Ovary (tissue), 9 donors: Measurements from ENCODE around the gene GAS6. TPM values are rescaled to one million over a fixed set of nuclear protein-coding genes. Genes with fewer than 3 reads are reported as not detected.

Experiments
- DNase-seq, 5 donors: peaks; one replicate each; pipeline ENCODE4 v3.0.0-alpha.2; 2019 to 2020
- H3K27ac ChIP-seq, 2 donors: fragments of 200-600 bp; one replicate each; pipeline versions ENCODE4 v1.5.1 to v1.8.0; 2019 to 2022
- H3K27me3 ChIP-seq: fragments of 200-600 bp; one replicate; pipeline ENCODE4 v1.8.0; 2022
- H3K36me3 ChIP-seq: fragments of 200-600 bp; sonication (generic); one replicate; pipeline ENCODE4 v1.5.1; 2019
- H3K4me1 ChIP-seq: one replicate; pipeline ENCODE4 v1.8.1; 2013; ENCODE audit warnings: mild to moderate bottlenecking, moderate library complexity; ENCODE audit not compliant: insufficient read depth
- H3K4me3 ChIP-seq: fragments of 200-600 bp; sonication (generic); one replicate; pipeline ENCODE4 v1.5.1; 2017
- H3K9me3 ChIP-seq, 2 donors: fragments of 200-600 bp in 1 of 2; sonication (generic) in 1 of 2; one replicate each; pipeline versions ENCODE4 v1.5.1 to v1.8.1; 2013 to 2019; ENCODE audit warnings: mild to moderate bottlenecking in 1 of 2, moderate library complexity in 1 of 2
- EP300 ChIP-seq: sonication (generic); formaldehyde crosslinking; IDR thresholded peaks from one replicate; pipeline ENCODE4 v1.6.1; 2017; ENCODE audit warnings: antibody characterized with exemption
- POLR2A ChIP-seq: fragments of 450-650 bp; IDR thresholded peaks from one replicate; pipeline ENCODE4 v1.6.1; 2017; ENCODE audit warnings: antibody characterized with exemption, mild to moderate bottlenecking, moderate library complexity
- WGBS, 3 donors: extraction: QIAGEN DNeasy Blood & Tissue Kit in 1 of 3; methylation state at CpG; one replicate each; pipeline versions ENCODE4 v1.1.5 to v1.1.7; 2013 to 2017; 5-methylcytosine and 5-hydroxymethylcytosine counted together
- intact Hi-C, 4 donors: fragments of 100-400 bp; cut with DNase I; formaldehyde crosslinking; loops; one replicate each; pipeline versions ENCODE4 v1.11.0 to v1.15.1; 2022 to 2023
- polyA plus RNA-seq, 2 donors: library from polyadenylated mRNA; stranded (reverse); fragments of 200-250 nt in 1 of 2; fragments of 350-450 nt in 1 of 2; fragmentation: Illumina TruSeq in 1 of 2; extraction: RNeasy Lipid Tissue Mini Kit (QIAGEN cat#74804) in 1 of 2; gene quantifications; one replicate each; pipeline ENCODE4 v1.2.3, GENCODE V29; 2013 to 2014
- total RNA-seq, 7 donors: library from RNA; depleted of rRNA in 2 of 7; stranded (reverse); fragments of >200 nt in 2 of 7; fragmentation: NEBNext Ultra II Directional in 3 of 7; extraction: Animal tissue kit (Norgen Biotek cat#: 25700) in 3 of 7; gene quantifications; one replicate each; pipeline versions ENCODE4 v1.1.0 to v1.2.4, GENCODE V29; 2016 to 2023
- TF ChIP-seq, protein P1 (sequence below), 3 donors: fragments of 450-650 bp in 2 of 3; fragments of 200-600 bp in 1 of 3; IDR thresholded peaks; one replicate each; pipeline versions ENCODE4 v1.5.1 to v1.8.0; 2016 to 2022; ENCODE audit warnings: antibody characterized with exemption in 3 of 3, mild to moderate bottlenecking in 1 of 3
- donor health status: DM: no; HTN: no; CAD: no; lungs with moderate emphysema.
- donor health status: DM: no; HTN: no; CAD: no.
- donor health status: Bipolar disorder and iron deficiency.
- donor health status: DM: yes; HTN: yes; CAD: no.
- donor health status: DM: no; HTN: no; CAD: no.
- donor health status: DM: yes; HTN: yes; CAD: no.

GAS6 gene
- total and polyA plus RNA-seq, 9 donors: 44.9 to 336 (median 143) TPM

- H3K9me3 ChIP-seq: no peaks in the 10 kb centered on the region
- no peaks in the 10 kb centered on the region for H3K27me3 ChIP-seq
- H3K4me1 ChIP-seq: peaks cover 2% of the 10 kb centered on the region
- 45 to 75% (median 63%) methylated on average over 23 to 25 of the region's 25 CpGs for WGBS, 3 donors
- no peak overlapping the region for H3K4me3 ChIP-seq
- H3K27ac ChIP-seq: no peak overlapping the region
- intact Hi-C loops: no loop called here
- TF ChIP-seq, protein P1, sequence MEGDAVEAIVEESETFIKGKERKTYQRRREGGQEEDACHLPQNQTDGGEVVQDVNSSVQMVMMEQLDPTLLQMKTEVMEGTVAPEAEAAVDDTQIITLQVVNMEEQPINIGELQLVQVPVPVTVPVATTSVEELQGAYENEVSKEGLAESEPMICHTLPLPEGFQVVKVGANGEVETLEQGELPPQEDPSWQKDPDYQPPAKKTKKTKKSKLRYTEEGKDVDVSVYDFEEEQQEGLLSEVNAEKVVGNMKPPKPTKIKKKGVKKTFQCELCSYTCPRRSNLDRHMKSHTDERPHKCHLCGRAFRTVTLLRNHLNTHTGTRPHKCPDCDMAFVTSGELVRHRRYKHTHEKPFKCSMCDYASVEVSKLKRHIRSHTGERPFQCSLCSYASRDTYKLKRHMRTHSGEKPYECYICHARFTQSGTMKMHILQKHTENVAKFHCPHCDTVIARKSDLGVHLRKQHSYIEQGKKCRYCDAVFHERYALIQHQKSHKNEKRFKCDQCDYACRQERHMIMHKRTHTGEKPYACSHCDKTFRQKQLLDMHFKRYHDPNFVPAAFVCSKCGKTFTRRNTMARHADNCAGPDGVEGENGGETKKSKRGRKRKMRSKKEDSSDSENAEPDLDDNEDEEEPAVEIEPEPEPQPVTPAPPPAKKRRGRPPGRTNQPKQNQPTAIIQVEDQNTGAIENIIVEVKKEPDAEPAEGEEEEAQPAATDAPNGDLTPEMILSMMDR (IDR thresholded peaks at IDR 0.05): no peak
- TF ChIP-seq POLR2A (no peak), EP300 (no peak)
- peak in 2 of 5 donors; percentile 23 to 46 for DNase-seq
- H3K36me3 ChIP-seq: no peaks in the 10 kb centered on the region
Observed at GRCh38 chr13:113802761-113803160, 61.1 kb downstream of the GAS6 start.

- peak; percentile 61 to 89 (median 75) for DNase-seq
Observed at GRCh38 chr13:113802090-113802531, 61.8 kb downstream of the GAS6 start.

GRCh38 chr13:113801289-113801961, 62.5 kb downstream of the GAS6 start:
- no peak overlapping the region for H3K4me3 ChIP-seq
- no peaks in the 10 kb centered on the region for H3K27me3 ChIP-seq
- TF ChIP-seq, protein P1 (IDR thresholded peaks at IDR 0.05): no peak
- TF ChIP-seq POLR2A (no peak), EP300 (no peak)
- H3K4me1 ChIP-seq: peaks cover 2% of the 10 kb centered on the region
- intact Hi-C loops: no loop called here
- H3K27ac ChIP-seq: no peak overlapping the region
- DNase-seq: peak in 2 of 5 donors; percentile 26 to 45
- WGBS, 3 donors: 82 to 86% (median 83%) methylated on average over 26 to 33 of the region's 33 CpGs
- H3K9me3 ChIP-seq: no peaks in the 10 kb centered on the region
- H3K36me3 ChIP-seq: no peaks in the 10 kb centered on the region

More at GRCh38 chr13:113802090-113802531, 61.8 kb downstream of the GAS6 start:
- TF ChIP-seq POLR2A (no peak), EP300 (no peak)
- TF ChIP-seq, protein P1 (IDR thresholded peaks at IDR 0.05): no peak
- Histone ChIP-seq H3K27ac (no peak overlapping the region), H3K4me1 (peaks cover 2% of the 10 kb centered on the region), H3K4me3 (no peak overlapping the region), H3K27me3 (no peaks in the 10 kb centered on the region), H3K36me3 (no peaks in the 10 kb centered on the region), H3K9me3 (no peaks in the 10 kb centered on the region)
- 2 to 7% (median 3%) methylated on average over 14 to 15 of the region's 15 CpGs for WGBS, 3 donors
- intact Hi-C loops: no loop called here

- peak in 1 of 5 donors; percentile 16 for DNase-seq
- H3K4me1 ChIP-seq: peaks cover 2% of the 10 kb centered on the region
- H3K9me3 ChIP-seq: no peaks in the 10 kb centered on the region
- WGBS, 3 donors: 74 to 81% (median 78%) methylated on average over 10 of the region's 10 CpGs
- intact Hi-C loops: no loop called here
- no peaks in the 10 kb centered on the region for H3K27me3 ChIP-seq
- H3K27ac ChIP-seq: no peak overlapping the region
- TF ChIP-seq EP300: no peak
- TF ChIP-seq POLR2A: no peak
- TF ChIP-seq, protein P1 (IDR thresholded peaks at IDR 0.05): no peak
- H3K36me3 ChIP-seq: no peaks in the 10 kb centered on the region
- no peak overlapping the region for H3K4me3 ChIP-seq
Observed at GRCh38 chr13:113800576-113800926, 63.3 kb downstream of the GAS6 start.
